ENCODE measurements around the gene DENND2C.
"Not testable (repeated sequence)": the region's sequence is repeated elsewhere in the genome, so short reads cannot be mapped to it uniquely, and the experiment has no call there.

Gene DENND2C

DNA sequence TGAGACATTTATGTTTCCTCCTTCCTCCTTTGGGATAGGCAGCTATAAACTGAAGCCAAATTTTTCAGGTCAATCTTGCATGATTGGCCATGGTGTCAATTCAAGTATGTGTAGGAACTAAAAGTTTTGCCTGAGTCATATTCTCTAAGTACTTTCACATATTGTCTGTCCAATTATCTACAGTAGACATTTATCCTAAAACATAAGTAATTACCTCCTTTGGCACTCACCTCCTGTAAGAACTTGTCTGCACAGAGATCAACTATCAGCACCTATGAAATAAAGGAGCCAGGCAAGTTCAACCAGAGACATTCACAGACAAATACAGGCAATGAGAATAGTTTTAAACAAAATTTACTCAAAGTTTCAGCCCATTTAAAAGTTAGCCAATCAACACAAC, 74.2 kb downstream of the DENND2C start:
- no peak for DNase-seq

DNA sequence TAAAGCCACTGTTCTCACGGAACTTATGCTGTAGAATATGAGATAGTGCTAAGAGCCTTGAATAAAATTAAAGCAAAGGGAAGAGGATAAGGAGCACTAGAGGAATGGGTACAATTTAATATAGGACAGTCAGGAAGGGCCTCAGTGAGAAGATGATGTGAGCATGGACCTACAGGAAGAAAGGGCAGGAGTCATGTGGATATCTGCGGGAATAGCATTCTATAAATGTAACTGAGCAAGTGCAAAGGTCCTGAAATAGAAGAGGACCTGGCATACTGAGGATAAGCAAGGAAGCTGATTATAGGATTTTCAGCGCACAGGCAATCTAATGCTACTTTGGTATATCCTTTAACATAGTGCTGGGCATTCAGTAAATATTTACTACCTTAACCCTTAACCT, 75.8 kb downstream of the DENND2C start:
- no peak for DNase-seq

DNA sequence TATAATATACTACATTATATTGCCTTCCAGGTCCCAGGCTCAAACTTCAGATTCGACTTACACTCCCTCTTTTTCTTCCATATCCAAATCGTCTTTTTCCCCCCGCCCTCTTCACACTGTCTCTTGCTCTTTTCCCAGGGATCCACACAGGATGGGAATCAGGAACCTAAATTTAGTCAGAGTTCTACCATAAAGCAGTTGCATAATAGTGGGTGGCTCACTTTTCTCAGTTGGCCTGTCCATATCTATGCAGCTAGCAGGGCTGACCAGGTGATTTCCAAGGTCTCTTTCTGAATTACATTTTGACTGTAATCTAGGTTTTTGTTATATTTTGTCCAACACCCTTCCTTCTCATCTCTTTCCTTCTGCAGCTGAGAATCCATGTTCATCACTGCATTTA, 80.7 kb downstream of the DENND2C start:
- no peak for DNase-seq

DNA sequence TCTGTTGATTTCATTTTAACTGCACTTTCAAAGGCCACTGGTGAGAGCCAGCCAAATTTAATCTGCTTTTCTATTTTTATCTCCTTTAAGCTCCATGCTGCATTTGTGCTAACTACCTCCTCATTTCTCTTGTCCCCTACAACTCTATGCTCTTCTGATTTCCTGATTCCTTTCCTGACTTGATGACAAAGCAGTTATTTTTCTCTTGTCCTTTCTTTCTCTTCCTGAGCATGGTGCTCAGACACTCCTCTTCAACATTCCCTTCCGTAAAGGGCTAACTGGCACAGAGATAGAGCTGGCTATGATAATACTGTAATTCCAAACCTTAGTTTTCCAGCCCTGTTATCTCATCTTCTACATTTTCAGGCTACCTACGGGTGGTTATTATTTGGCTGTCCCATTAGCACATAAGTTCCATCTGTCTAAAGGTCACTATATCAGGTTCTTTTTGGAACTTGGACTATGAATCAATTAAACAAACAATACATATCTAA, 81.6 kb downstream of the DENND2C start:
- DNase-seq, result no peak

DNA sequence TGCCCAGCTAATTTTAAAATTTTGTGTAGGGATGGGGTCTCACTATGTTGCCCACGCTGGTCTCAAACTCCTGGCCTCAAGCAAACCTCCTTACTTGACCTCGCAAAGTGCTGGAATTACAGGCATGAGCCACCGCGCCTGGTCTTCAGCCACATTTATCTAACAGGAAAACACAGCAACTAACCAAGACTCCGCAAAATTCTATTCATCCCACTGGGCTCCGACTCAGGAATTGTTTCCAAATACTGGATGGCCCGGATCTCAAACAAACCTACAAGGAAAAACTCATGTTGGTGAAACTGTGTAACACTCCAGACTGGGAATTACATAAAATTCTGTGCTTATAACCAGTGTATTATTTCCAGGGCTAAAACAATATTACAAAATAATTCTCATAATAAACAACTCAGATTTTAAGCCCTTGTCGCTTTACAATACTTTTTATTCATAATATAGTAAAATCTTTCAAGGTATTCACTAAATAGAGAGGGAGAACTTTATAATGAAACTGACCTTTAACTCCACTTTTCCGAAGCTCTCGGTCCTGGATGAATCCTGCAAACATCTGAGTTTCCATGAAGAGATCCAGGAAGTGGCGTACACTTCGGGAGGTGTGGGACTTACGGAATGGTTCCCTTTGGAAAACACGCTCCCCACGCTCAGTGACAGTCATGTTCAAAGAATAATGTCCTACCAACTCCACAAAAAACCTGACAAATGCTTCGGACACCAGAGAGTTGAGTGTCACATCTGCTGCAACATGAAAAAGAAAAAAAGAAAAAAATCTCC, 82.5 kb downstream of the DENND2C start:
- DNase-seq, result no peak

DNA sequence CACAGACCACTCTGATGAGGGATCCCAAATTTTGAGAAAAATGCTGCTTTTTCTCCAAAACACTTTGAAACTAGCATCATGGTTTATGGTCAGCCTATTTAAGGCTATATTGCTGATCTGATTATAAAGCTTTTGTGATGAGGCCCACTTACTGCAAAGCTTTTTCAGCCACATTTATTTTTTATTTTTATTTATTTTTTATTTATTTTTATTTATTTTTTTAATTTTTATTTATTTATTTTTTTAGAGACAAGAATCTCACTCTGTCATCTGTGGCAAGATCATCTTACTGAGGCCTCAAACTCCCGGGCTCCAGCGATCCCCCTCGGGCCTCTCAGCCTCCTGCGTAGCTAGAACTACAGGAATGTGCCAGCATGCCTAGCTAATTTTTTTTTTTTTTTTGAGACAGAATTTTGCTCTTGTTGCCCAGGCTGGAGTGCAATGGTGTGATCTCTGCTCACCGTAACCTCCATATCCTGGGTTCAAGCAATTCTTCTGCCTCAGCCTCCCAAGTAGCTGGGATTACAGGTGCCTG, 83.3 kb downstream of the DENND2C start:
- no peak for DNase-seq

DNA sequence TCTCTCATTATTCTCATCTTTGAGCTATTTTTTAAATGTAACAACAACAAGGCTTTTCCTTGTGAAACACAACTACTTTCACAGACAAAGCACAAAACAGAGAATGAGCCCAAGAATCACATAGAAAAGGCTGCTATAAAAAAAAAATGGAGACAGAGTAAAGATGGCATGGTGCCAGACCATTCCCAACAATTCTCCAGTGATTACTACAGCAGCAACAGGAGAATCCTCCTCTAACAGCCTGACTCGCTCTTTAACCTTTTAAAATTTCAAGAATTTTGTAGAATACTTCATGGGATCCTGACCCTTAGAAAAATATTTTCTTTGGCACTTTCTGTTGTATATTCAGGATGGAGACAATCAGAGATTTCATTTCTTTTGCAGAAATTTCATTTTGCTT, 84.6 kb downstream of the DENND2C start:
- no peak for DNase-seq

DNA sequence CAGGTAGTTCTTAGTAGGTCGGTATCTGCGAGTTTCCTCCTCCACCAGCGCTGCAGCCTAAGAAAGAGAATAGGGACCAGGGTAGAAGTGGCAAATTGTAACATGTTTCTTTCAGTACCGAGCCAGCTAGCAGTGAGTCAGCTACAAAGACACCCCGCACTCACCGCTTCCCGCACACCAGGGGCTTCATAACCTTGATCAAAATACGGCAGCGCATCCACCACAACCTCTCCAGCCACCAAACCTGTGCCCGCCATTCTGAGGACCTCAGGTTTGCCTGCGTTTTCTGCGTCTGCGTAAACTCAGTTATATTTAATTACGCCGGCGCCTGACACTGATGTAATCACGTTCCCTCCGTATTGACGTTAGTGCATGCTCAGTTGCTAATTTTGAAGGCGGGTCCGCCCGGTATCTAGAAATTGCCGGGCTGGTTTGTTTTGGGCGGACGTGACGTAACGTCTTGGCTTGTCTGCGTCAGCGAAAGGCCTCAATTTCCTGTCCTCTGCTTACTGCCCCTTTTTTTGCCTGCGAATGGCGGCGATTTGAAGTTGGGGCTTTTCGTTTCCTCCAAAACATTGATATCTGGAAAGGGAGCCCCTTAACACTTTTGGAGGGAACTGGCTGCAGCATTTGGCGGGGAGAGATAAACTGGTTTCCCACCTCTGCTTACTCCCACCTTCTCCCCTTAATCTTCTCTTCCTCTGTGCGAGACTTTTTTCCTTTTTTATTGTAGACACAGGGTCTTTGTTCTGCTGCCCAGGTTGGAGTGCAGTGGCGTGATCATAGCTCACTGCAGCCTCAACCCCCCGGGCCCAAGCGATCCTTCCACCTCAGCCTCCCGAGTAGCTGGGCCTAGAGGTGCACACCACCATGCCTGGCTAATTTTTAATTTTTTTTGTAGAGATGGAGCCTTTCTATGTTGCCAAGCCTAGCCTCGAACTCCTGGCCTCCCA, 88.2 kb downstream of the DENND2C start, which contains the start of gene BCAS2:
BCAS2 (minus strand) TSS at position 281 of the 953 bp plus-strand sequence; CDS start at position 257, 24 bp downstream.
- peak; percentile 98 to 99 for DNase-seq

DNA sequence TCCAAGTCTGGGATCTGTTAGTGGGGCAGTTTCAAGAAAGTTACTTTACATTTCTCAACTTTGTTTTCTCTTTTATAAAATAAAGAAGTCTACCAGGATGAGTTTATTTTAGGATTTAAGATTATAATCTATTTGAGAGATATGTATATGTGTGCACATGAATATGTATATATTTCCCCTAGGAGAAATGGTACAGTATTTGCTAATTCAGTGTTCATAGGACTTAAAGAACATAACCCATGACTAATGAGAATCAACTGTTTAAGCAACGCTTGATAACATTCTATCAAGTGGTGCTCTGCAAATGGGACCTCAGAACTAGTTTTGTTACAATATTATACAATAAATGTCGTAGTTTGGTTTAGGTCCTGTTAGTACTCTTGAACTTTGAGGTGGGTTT, 95.5 kb downstream of the DENND2C start:
- DNase-seq, result no peak

DNA sequence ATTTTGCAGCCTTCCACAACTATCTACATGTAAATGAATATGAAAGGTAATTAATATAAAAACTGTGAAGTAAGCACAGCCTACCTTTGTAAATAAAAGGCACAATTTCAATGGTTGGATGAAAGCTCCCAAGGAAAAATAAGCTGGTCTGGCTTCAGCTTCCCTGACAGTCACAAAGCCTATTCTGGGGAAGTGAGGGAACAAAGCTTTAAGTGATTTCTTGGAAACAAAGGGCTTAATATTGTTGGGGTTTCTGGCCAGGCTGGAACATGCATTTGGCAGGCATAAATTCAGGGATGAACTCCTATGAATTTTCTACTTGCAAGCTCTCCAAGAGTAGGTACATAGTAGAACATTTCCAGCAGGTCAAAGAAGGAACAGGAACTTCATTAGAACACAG, 105.7 kb downstream of the DENND2C start:
- DNase-seq, result no peak

DNA sequence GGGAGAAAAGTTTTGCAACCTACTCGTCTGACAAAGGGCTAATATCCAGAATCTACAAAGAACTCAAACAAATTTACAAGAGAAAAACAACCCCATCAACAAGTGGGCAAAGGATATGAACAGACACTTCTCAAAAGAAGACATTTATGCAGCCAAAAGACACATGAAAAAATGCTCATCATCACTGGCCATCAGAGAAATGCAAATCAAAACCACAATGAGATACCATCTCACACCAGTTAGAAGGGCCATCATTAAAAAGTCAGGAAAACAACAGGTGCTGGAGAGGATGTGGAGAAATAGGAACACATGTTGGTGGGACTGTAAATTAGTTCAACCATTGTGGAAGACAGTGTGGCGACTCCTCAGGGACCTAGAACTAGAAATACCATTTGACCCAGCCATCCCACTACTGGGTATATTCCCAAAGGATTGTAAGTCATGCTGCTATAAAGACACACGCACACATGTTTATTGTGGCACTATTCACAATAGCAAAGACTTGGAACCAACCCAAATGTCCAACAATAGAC, 106.8 kb downstream of the DENND2C start:
- not testable (repeated sequence) for DNase-seq

DNA sequence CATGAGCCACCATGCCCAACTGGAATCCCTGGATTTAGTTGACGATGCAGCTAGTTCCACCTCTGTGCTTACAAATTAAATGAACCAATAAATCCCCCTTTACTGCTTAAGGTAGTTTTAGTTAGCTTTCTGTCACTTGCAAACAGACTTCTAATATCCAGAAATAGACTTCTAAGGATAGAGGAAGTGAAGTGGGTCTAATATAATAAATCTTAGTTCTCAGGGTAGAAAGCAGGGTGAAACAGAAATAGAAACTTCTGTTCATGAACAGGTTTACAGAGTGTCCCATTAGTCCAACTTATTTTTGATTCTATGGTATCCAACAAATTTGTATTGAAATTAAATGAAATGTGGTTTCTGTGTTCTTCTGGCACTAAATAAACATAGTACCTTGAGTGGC, 108.5 kb downstream of the DENND2C start:
- no peak for DNase-seq

DNA sequence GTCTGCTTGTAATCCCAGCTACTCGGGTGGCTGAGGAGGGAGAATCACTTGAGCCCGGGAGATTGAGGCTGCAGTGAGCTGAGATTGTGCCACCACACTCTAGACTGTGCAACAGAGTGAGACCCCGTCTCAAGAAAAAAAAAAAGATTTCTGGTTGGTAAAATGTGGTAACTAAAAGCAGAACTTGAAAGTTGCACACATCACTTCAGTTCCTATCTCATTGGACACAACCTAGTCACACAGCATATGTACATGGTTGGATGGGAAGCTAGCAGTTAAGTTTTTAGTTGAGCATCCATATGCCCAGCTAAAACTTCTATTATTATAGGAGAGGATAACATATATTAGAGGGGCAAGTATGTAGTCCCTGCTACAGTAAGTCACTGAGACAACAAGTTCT, 110.5 kb downstream of the DENND2C start:
- DNase-seq, result peak; percentile 9 to 12

DNA sequence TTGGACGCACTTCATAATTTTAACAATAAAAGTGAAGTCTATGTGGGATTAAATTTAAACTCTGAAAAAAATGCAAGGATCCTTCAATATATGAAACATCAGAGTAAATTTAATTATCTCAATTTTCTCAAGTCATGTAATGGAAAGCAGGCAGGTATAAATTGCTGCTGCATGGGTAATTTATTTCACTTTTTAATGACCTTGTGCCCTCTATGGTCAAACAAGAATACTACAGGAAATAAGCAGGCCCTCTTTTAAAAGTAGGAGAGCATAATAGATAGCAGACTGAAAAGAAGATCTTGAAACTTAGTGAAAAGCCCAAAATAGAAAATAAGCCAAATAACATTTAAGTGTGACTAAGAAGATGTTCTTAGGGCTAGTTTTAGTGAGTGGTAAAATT, 111.3 kb downstream of the DENND2C start:
- DNase-seq, result peak; percentile 45 to 66

DNA sequence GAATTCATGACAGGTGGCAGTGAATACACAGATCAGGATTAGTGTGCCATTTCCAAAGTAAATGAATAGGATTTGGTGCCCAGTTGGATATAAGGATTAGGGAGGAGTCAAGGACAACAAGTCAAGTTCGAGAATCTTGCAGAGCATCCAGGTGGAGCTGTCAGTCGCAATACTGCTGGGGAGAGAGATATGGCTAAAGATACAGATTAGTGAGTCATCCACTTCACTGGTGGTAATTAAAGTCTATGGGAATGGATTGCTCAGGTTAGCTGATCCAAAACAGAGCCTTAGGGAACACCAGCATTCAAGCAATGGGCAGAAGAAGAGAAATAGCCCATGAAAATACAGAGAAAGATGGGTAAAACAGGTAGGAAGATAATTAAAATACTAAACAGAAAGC, 115.3 kb downstream of the DENND2C start:
- DNase-seq, result no peak

DNA sequence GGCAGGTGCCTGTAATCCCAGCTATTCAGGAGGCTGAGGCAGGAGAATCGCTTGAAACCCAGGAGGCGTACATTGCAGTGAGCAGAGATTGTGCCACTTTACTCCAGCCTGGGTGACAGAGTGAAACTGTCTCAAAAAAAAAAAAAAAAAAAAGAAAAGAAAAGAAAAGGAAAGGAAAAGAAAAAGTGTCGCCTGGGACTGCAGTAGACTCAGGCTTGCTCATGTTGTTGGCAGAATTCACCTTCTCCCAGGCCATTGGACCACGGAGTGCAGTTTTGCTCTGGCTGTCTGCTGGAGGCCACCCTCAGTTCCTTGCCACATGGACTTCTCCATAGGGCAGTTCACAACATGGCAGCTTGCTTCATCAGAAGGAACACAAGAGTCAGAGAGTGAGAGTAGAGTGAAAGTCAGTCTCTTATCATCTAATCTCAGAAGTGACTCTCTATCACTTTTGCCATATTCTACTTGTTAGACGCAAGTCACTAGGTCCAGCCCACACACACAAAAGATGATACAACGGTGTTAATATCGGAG, 117.7 kb downstream of the DENND2C start:
- no peak for DNase-seq

DNA sequence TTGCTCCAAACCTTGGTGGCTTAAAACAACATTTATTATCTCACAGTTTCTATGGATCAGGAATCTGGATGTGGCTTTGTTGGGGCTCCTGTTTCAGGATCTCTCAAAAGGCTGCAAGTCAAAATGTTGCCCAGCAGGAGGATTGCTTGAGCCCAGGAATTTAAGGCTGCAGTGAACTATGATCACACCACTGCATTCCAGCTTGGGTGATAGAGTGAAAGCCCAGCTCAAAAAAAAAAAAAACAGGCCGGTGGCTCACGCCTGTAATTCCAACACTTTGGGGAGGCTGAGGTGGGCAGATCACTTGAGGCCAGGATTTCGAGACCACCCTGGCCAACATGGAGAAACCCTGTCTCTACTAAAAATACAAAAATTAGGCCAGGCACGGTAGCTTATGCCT, 118.4 kb downstream of the DENND2C start:
- DNase-seq, result no peak

DNA sequence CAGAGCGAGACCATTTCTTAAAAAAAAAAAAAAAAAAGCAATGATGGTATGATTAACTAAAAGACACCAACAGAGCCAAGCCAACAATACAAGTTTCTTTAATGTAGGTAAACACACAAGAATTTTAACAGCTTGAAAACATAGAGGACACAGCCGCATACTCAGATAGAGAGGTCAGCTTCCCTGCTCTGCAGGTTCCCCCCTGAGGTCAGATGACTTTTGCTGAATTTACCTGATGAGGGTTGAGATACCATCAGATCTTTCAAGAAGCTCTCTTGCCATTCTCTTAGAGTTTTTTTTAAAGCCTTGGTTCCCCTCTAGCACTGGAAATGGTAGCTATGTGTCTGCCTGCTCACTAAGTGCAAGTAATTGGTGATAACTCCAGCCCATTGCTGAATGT, 119.5 kb downstream of the DENND2C start:
- no peak for DNase-seq

DNA sequence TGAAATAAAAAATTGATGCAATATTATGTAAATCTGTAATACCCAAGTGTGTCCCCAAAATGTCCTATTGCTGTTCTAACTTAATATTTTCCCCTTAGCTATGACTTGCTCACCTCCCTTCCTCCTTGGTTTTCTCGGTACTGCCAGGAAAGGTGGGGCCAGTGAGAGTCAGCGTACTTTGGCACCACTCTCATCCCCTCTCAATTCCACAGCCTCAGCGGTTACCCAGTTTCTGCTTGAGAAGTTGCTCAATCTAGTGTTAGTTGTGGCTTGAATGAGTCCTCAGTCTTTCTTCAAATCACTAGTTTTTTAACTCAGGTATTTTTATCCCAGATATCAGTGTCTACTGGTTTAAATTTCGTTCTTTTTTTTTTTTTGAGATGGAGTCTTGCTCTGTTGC, 120.7 kb downstream of the DENND2C start:
- no peak for DNase-seq

DNA sequence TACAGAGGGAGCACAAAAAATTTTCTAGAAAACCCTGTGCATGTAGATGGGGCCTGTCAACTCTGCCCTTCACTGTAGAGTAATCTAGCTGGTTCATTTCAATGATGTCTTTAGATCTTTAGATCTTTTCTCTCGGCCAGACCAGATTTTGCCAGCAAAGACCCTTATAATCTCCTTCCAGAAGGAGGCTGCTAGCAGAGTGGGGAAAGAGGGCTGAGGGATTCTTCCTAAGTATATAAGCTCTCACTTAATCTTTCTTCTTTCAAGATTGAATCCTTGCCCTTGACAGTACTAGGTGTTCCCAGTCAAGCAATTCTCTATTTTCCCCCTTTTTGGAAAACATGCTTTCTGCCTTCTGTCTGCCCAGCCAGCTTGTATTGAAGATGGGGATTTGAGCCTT, 122.8 kb downstream of the DENND2C start:
- no peak for DNase-seq

DNA sequence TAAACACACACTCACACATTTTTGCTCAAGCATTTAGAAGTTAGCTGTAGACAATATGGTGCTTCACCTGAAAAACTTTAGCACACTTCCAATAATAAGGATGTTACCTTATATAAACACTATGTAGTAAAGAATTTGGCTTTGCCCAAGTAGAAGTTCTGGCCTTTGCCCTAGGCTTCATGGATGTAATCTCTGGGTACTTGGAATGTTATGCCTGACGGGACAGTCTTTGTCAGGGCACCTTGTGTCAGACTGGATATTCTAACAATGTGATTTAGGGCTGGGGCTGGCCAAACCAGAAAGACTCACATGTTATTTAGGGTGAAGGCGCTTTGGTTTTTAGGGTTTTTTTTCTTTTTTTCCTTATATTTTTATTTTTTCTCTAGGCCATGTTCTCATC, 124.1 kb downstream of the DENND2C start:
- DNase-seq, result no peak

DNA sequence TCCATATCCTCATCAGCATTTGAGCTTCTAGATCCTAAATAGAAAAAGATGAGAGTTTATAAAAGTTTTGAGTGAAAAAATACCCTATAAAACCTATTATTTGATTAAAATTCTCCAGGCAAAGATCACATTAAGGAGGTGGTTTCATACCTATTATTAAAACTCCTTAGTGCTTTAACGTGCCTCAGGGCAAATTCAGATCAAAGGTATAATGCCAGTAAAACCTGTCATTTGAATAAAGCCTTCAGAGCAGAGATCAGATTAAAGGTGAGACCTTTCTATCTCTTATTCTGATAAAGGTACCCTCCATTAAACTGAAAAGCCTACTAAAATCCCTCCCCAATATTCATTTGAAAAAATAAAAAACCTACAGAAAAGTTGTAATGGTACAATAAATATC, 124.5 kb downstream of the DENND2C start:
- no peak for DNase-seq

DNA sequence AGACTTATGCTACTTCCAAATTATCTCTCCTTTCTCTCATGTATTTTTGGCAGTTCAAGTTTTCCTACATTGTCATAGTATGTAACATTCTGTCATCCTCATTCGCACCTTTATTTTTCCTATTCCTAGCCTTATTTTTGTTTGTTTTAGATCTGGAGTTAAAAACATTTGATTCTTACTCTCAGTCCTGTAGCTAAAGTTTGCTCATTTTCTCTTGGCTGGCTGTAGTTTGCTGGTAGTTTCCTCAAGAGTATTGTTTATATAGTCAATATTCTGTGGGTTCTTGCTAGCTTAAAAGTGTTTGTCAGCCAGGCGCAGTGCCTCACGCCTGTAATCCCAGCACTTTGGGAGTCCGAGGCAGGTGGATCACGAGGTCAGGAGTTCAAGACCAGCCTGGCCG, 129.0 kb downstream of the DENND2C start:
- no peak for DNase-seq
